Mesenchymal stem cell (in vitro differentiated cells and primary cell): ENCODE measurements around the gene RAI2.

Source experiments
- DNase-seq: peaks from one replicate; pipeline ENCODE4 v3.0.0-alpha.2; 2013
- H2AFZ ChIP-seq: one replicate; pipeline ENCODE4 v1.6.1; 2013; ENCODE audit warnings: low read depth, mild to moderate bottlenecking, control low read depth, inconsistent platforms, low read length, moderate library complexity
- H2AK5ac ChIP-seq: 2 replicates; pipeline ENCODE4 v1.6.1; 2013; ENCODE audit warnings: low read length, moderate library complexity, mild to moderate bottlenecking, inconsistent platforms; ENCODE audit not compliant: severe bottlenecking
- H2BK120ac ChIP-seq: one replicate; pipeline ENCODE4 v1.6.1; 2013; ENCODE audit warnings: low read depth, mild to moderate bottlenecking, inconsistent platforms, low read length, moderate library complexity
- H2BK12ac ChIP-seq, 2 experiments: one replicate each; pipeline ENCODE4 v1.6.1; 2013; ENCODE audit warnings: inconsistent platforms in 2 of 2, low read length in 2 of 2, mild to moderate bottlenecking in 2 of 2, moderate library complexity in 2 of 2, control low read depth in 1 of 2
- H2BK15ac ChIP-seq: one replicate; pipeline ENCODE4 v1.6.1; 2013; ENCODE audit warnings: mild to moderate bottlenecking, low read depth, inconsistent platforms; ENCODE audit not compliant: poor library complexity, severe bottlenecking
- H2BK5ac ChIP-seq: 2 replicates; pipeline ENCODE4 v1.6.1; 2013; ENCODE audit warnings: low read depth, mild to moderate bottlenecking, low read length, control low read depth, inconsistent platforms; ENCODE audit not compliant: poor library complexity, severe bottlenecking
- H3K14ac ChIP-seq, 2 experiments: one replicate each; pipeline ENCODE4 v1.6.1; 2013; ENCODE audit warnings: inconsistent platforms in 2 of 2, low read length in 2 of 2, control low read depth in 1 of 2, mild to moderate bottlenecking in 1 of 2, moderate library complexity in 1 of 2
- H3K18ac ChIP-seq, 2 experiments: one replicate each; pipeline ENCODE4 v1.6.1; 2013; ENCODE audit warnings: inconsistent platforms in 2 of 2, low read length in 2 of 2, control low read depth in 1 of 2, low read depth in 1 of 2, mild to moderate bottlenecking in 1 of 2
- H3K23ac ChIP-seq, 2 experiments: one replicate each; pipeline ENCODE4 v1.6.1; 2013; ENCODE audit warnings: inconsistent platforms in 2 of 2, low read length in 2 of 2, mild to moderate bottlenecking in 2 of 2, moderate library complexity in 2 of 2, control low read depth in 1 of 2
- H3K27ac ChIP-seq: 2 replicates; pipeline ENCODE4 v1.5.1; 2013; ENCODE audit warnings: mild to moderate bottlenecking, moderate library complexity, low read length, control low read depth, inconsistent platforms; ENCODE audit not compliant: poor library complexity, severe bottlenecking
- H3K27me3 ChIP-seq, 2 experiments: 2 replicates each; pipeline versions ENCODE4 v1.6.1 to v1.7.0; 2013; ENCODE audit warnings: low read length in 2 of 2, mild to moderate bottlenecking in 2 of 2, moderate library complexity in 2 of 2, control low read depth in 1 of 2, inconsistent platforms in 1 of 2; ENCODE audit not compliant: control insufficient read depth in 1 of 2, insufficient read depth in 1 of 2
- H3K36me3 ChIP-seq, 2 experiments: 2 replicates each; pipeline versions ENCODE4 v1.6.1 to v1.7.0; 2013; ENCODE audit warnings: low read length in 2 of 2, control low read depth in 1 of 2, inconsistent platforms in 1 of 2, low read depth in 1 of 2, mild to moderate bottlenecking in 1 of 2; ENCODE audit not compliant: insufficient read depth in 2 of 2, control insufficient read depth in 1 of 2
- H3K4ac ChIP-seq, 2 experiments: one replicate each; pipeline ENCODE4 v1.6.1; 2013; ENCODE audit warnings: inconsistent platforms in 2 of 2, low read length in 2 of 2, mild to moderate bottlenecking in 2 of 2, moderate library complexity in 2 of 2, control low read depth in 1 of 2, low read depth in 1 of 2
- H3K4me1 ChIP-seq: 2 replicates; pipeline ENCODE4 v1.6.1; 2013; ENCODE audit warnings: low read depth, low read length, control low read depth; ENCODE audit not compliant: control insufficient read depth, insufficient read depth
- H3K4me2 ChIP-seq: 2 replicates; pipeline ENCODE4 v1.6.1; 2013; ENCODE audit warnings: low read length, mild to moderate bottlenecking, inconsistent platforms; ENCODE audit not compliant: poor library complexity, severe bottlenecking
- H3K4me3 ChIP-seq, 2 experiments: 2 replicates each; pipeline versions ENCODE4 v1.5.1 to v1.7.0; 2013; ENCODE audit warnings: low read length in 2 of 2, mild to moderate bottlenecking in 2 of 2, control low read depth in 1 of 2, low read depth in 1 of 2; ENCODE audit not compliant: insufficient read depth in 1 of 2
- H3K79me1 ChIP-seq: replicated peaks from 2 replicates; pipeline ENCODE4 v1.6.1; 2013; ENCODE audit warnings: mild to moderate bottlenecking, control low read depth, low read length, inconsistent platforms; ENCODE audit not compliant: poor library complexity, severe bottlenecking
- H3K9ac ChIP-seq: 2 replicates; pipeline ENCODE4 v1.7.0; 2013; ENCODE audit warnings: mild to moderate bottlenecking, low read length, moderate library complexity
- H3K9me3 ChIP-seq: 2 replicates; pipeline ENCODE4 v1.7.0; 2013; ENCODE audit warnings: mild to moderate bottlenecking, low read length; ENCODE audit not compliant: control insufficient read depth
- H4K8ac ChIP-seq: one replicate; pipeline ENCODE4 v1.6.1; 2013; ENCODE audit warnings: inconsistent platforms, mild to moderate bottlenecking, low read length, moderate library complexity
- H4K91ac ChIP-seq: one replicate; pipeline ENCODE4 v1.6.1; 2013; ENCODE audit warnings: mild to moderate bottlenecking, low read length, inconsistent platforms
- WGBS: methylation state at CpG from one replicate; pipeline ENCODE4 v1.1.7; 2013; ENCODE audit warnings: mixed read lengths; 5-methylcytosine and 5-hydroxymethylcytosine counted together

RAI2 gene

GRCh38 chrX:17812763-17813162, 48.3 kb downstream of the RAI2 start:
- no peak overlapping the region for H4K8ac ChIP-seq
- H3K36me3 ChIP-seq: no peaks in the 10 kb centered on the region
- no peak overlapping the region for H3K14ac ChIP-seq
- no peaks in the 10 kb centered on the region for H3K9me3 ChIP-seq
- H3K4me3 ChIP-seq: no peak overlapping the region
- no peak overlapping the region for H3K9ac ChIP-seq
- H2AFZ ChIP-seq: no peak overlapping the region
- H2BK5ac ChIP-seq: no peak overlapping the region
- peaks cover 3% of the 10 kb centered on the region for H3K4me1 ChIP-seq
- no peak overlapping the region for H3K27ac ChIP-seq
- no peak overlapping the region for H4K91ac ChIP-seq
- no peak overlapping the region for H2BK120ac ChIP-seq
- peaks cover 0 to 9% of the 10 kb centered on the region in 2 experiments for H3K27me3 ChIP-seq
- no peak overlapping the region for H2AK5ac ChIP-seq
- no peak overlapping the region for H3K18ac ChIP-seq
- no peak for DNase-seq
- H3K4me2 ChIP-seq: no peak overlapping the region
- H3K79me1 ChIP-seq: no peaks in the 10 kb centered on the region
- no peak overlapping the region for H3K4ac ChIP-seq
- 10% methylated on average over 1 of the region's 1 CpG for WGBS
- no peak overlapping the region for H2BK15ac ChIP-seq
- no peak overlapping the region for H2BK12ac ChIP-seq
- no peak overlapping the region for H3K23ac ChIP-seq

- Histone ChIP-seq H2BK15ac (no peak overlapping the region), H3K23ac (no peak overlapping the region), H4K8ac (no peak overlapping the region), H3K27me3 (peaks cover 0 to 9% of the 10 kb centered on the region in 2 experiments), H3K27ac (no peak overlapping the region), H3K4ac (no peak overlapping the region), H3K4me1 (peaks cover 3% of the 10 kb centered on the region), H3K14ac (no peak overlapping the region), H3K4me3 (no peak overlapping the region), H2BK5ac (no peak overlapping the region), H3K36me3 (no peaks in the 10 kb centered on the region), H3K18ac (no peak overlapping the region), H3K9ac (no peak overlapping the region), H3K9me3 (no peaks in the 10 kb centered on the region), H2BK12ac (no peak overlapping the region), H2AFZ (no peak overlapping the region), H3K4me2 (no peak overlapping the region), H4K91ac (no peak overlapping the region), H2AK5ac (no peak overlapping the region), H2BK120ac (no peak overlapping the region), H3K79me1 (no peaks in the 10 kb centered on the region)
- 63% methylated on average over 5 of the region's 6 CpGs for WGBS
- DNase-seq: no peak
These were observed 51.1 kb downstream of the RAI2 start for GRCh38 chrX:17809984-17810383.

- Histone ChIP-seq H2BK15ac (no peak overlapping the region), H3K4ac (no peak overlapping the region), H2BK12ac (no peak overlapping the region), H4K91ac (no peak overlapping the region), H3K9ac (no peak overlapping the region), H3K23ac (no peak overlapping the region), H2BK5ac (no peak overlapping the region), H3K27me3 (peaks cover 0 to 9% of the 10 kb centered on the region in 2 experiments), H3K27ac (no peak overlapping the region), H3K18ac (no peak overlapping the region), H2BK120ac (no peak overlapping the region), H3K4me1 (peaks cover 3% of the 10 kb centered on the region), H2AFZ (no peak overlapping the region), H2AK5ac (no peak overlapping the region), H4K8ac (no peak overlapping the region), H3K9me3 (no peaks in the 10 kb centered on the region), H3K4me3 (no peak overlapping the region), H3K4me2 (no peak overlapping the region), H3K79me1 (no peaks in the 10 kb centered on the region), H3K36me3 (no peaks in the 10 kb centered on the region), H3K14ac (no peak overlapping the region)
- WGBS: 77% methylated on average over 3 of the region's 4 CpGs
- no peak for DNase-seq
These were observed 51.8 kb downstream of the RAI2 start for GRCh38 chrX:17809273-17809672.

GRCh38 chrX:17805120-17805519, 56.0 kb downstream of the RAI2 start:
- H3K36me3 ChIP-seq: no peaks in the 10 kb centered on the region
- H4K91ac ChIP-seq: no peak overlapping the region
- no peak overlapping the region for H3K9ac ChIP-seq
- H3K4ac ChIP-seq: no peak overlapping the region
- no peaks in the 10 kb centered on the region for H3K79me1 ChIP-seq
- H2AFZ ChIP-seq: no peak overlapping the region
- no peak overlapping the region for H2BK12ac ChIP-seq
- no peak overlapping the region for H2BK5ac ChIP-seq
- no peak overlapping the region for H4K8ac ChIP-seq
- DNase-seq: no peak
- no peak overlapping the region for H3K4me2 ChIP-seq
- H3K27ac ChIP-seq: no peak overlapping the region
- no peak overlapping the region for H2BK15ac ChIP-seq
- 35% methylated on average over 4 of the region's 6 CpGs for WGBS
- no peak overlapping the region for H2AK5ac ChIP-seq
- no peak overlapping the region for H3K23ac ChIP-seq
- H3K9me3 ChIP-seq: no peaks in the 10 kb centered on the region
- peaks cover 0 to 2% of the 10 kb centered on the region in 2 experiments for H3K27me3 ChIP-seq
- peaks cover 1% of the 10 kb centered on the region for H3K4me1 ChIP-seq
- no peak overlapping the region for H3K14ac ChIP-seq
- no peak overlapping the region for H3K18ac ChIP-seq
- no peak overlapping the region for H3K4me3 ChIP-seq
- H2BK120ac ChIP-seq: no peak overlapping the region
